ENCODE results near the gene CDK14. TPM values are rescaled to one million over a fixed set of nuclear protein-coding genes. Genes with fewer than 3 reads are reported as not detected.

CDK14 gene
- total RNA-seq, 1 experiment from 2014 or later = 57.9 TPM

GRCh38 chr7:90850471-90850870 lies 254.3 kb downstream of the CDK14 start:
- no peak for DNase-seq (ENCODE audit: low spot score)
- POLR2A ChIA-PET = interaction anchor here (0.6 kb wide), 1 partner anchor 390 kb away, joined by 3 read pairs; no protein-coding TSS in a partner anchor

GRCh38 chr7:90853205-90853604 lies 257.1 kb downstream of the CDK14 start:
- Mint-ChIP-seq H3K9me3 (peaks cover 5% of the 10 kb centered on the region), H3K27ac (no peak overlapping the region; the same call in 1 of the 2 replicates), H3K4me1 (peaks cover 32% of the 10 kb centered on the region), H3K36me3 (no peaks in the 10 kb centered on the region), H3K4me3 (no peak overlapping the region), H3K27me3 (ENCODE audit: low read depth) (no peaks in the 10 kb centered on the region)
- TF ChIP-seq EMX1 (CRISPR knock-in tag; IDR thresholded peaks at IDR 0.05) = no peak
- TF ChIP-seq RELA (CRISPR knock-in tag; IDR thresholded peaks at IDR 0.05; ENCODE audit: borderline replicate concordance) = no peak
- no peak for TF ChIP-seq NFATC4 (CRISPR knock-in tag; IDR thresholded peaks at IDR 0.05)
- TF ChIP-seq CREM (CRISPR knock-in tag; IDR thresholded peaks at IDR 0.05) = no peak
- TF ChIP-seq ZNF317 (CRISPR knock-in tag; IDR thresholded peaks at IDR 0.05; ENCODE audit: borderline replicate concordance, low read depth) = no peak
- no peak for TF ChIP-seq SP1 (CRISPR knock-in tag; conservative IDR thresholded peaks at IDR 0.05)
- TF ChIP-seq CDX4 (CRISPR knock-in tag; IDR thresholded peaks at IDR 0.05; ENCODE audit: borderline replicate concordance) = no peak
- no peak for TF ChIP-seq ZNF281 (CRISPR knock-in tag; IDR thresholded peaks at IDR 0.05)
- TF ChIP-seq ATF3 (CRISPR knock-in tag; conservative IDR thresholded peaks at IDR 0.05) = no peak
- TF ChIP-seq NFYB (CRISPR knock-in tag; conservative IDR thresholded peaks at IDR 0.05; ENCODE audit: low read depth) = no peak
- TF ChIP-seq E2F5 (CRISPR knock-in tag; IDR thresholded peaks at IDR 0.05) = no peak
- TF ChIP-seq TCF7 (CRISPR knock-in tag; IDR thresholded peaks at IDR 0.05; ENCODE audit: low read depth) = no peak
- TF ChIP-seq GRHL2 (CRISPR knock-in tag; IDR thresholded peaks at IDR 0.05; ENCODE audit: insufficient replicate concordance, severe bottlenecking) = no peak
- no peak for TF ChIP-seq RORB (CRISPR knock-in tag; IDR thresholded peaks at IDR 0.05)
- CTCF ChIA-PET = no interaction called here
- ATAC-seq (no peak), DNase-seq (ENCODE audit: low spot score) (no peak)
- POLR2A ChIA-PET = no interaction called here

More at GRCh38 chr7:90850471-90850870, 254.3 kb downstream of the CDK14 start:
- Mint-ChIP-seq H3K4me3 (no peak overlapping the region), H3K27ac (no peak overlapping the region), H3K36me3 (no peaks in the 10 kb centered on the region), H3K27me3 (ENCODE audit: low read depth) (no peaks in the 10 kb centered on the region), H3K4me1 (peaks cover 27% of the 10 kb centered on the region), H3K9me3 (peaks cover 9% of the 10 kb centered on the region)
- CTCF ChIA-PET = no interaction called here
- ATAC-seq = no peak
- TF ChIP-seq ZNF138 (CRISPR knock-in tag; conservative IDR thresholded peaks at IDR 0.05) (no peak), ZNF671 (CRISPR knock-in tag; IDR thresholded peaks at IDR 0.05) (no peak), ZNF317 (CRISPR knock-in tag; IDR thresholded peaks at IDR 0.05; ENCODE audit: borderline replicate concordance, low read depth) (no peak), ZNF425 (CRISPR knock-in tag; conservative IDR thresholded peaks at IDR 0.05) (no peak), ZNF396 (CRISPR knock-in tag; IDR thresholded peaks at IDR 0.05; ENCODE audit: borderline replicate concordance) (no peak), NFYB (CRISPR knock-in tag; conservative IDR thresholded peaks at IDR 0.05; ENCODE audit: low read depth) (no peak), FOXP1 (CRISPR knock-in tag; IDR thresholded peaks at IDR 0.05; ENCODE audit: borderline replicate concordance) (no peak), ERG (CRISPR knock-in tag; IDR thresholded peaks at IDR 0.05) (no peak), IRF2 (CRISPR knock-in tag; IDR thresholded peaks at IDR 0.05; ENCODE audit: borderline replicate concordance, low read depth) (no peak), RELA (CRISPR knock-in tag; IDR thresholded peaks at IDR 0.05; ENCODE audit: borderline replicate concordance) (no peak), SOX15 (CRISPR knock-in tag; IDR thresholded peaks at IDR 0.05) (no peak), ZBTB21 (CRISPR knock-in tag; IDR thresholded peaks at IDR 0.05; ENCODE audit: borderline replicate concordance) (no peak), FOXK1 (CRISPR knock-in tag; IDR thresholded peaks at IDR 0.05) (no peak)
